Measurements from ENCODE around the gene CACNA1H. TPM values are rescaled to one million over a fixed set of nuclear protein-coding genes. Genes with fewer than 3 reads are reported as not detected.

The CACNA1H gene
- total and polyA plus RNA-seq, 2 donors (not counting 3 experiments of a cell fraction or from before 2014, with no cell fraction given): 0.03 TPM; not detected in 1

- H3K36me3 ChIP-seq (ENCODE audit: control insufficient read depth in 2 of 2, extremely low read depth in 1 of 2, insufficient read depth in 2 of 2, low read length in 2 of 2): no peaks in the 10 kb centered on the region
- no peak overlapping the region for H2AFZ ChIP-seq (ENCODE audit: low read depth, low read length)
- H3K9me1 ChIP-seq (replicated peaks; ENCODE audit: control insufficient read depth, extremely low read depth, insufficient read depth, low read length): no peaks in the 10 kb centered on the region
- no peaks in the 10 kb centered on the region for H3K9me3 ChIP-seq (replicated peaks; ENCODE audit: control insufficient read depth, insufficient read depth, low read length)
- no peaks in the 10 kb centered on the region for H3K27me3 ChIP-seq (ENCODE audit: control insufficient read depth in 2 of 2, insufficient read depth in 2 of 2, low read length in 2 of 2)
- no peak overlapping the region for H3K27ac ChIP-seq (ENCODE audit: insufficient read depth, low read depth, low read length)
- H4K20me1 ChIP-seq (replicated peaks; ENCODE audit: control insufficient read depth, extremely low read depth, insufficient read depth, low read length): no peaks in the 10 kb centered on the region
- intact Hi-C loops (cut with micrococcal nuclease) (no loop called here), dilution Hi-C loops (cut with MboI; ENCODE audit: extremely low pct_ligation_motif_present, low sequenced_read_pairs) (no loop called here)
- TF ChIP-seq MYC (IDR thresholded peaks at IDR 0.05; ENCODE audit: low read depth, low read length) (no peak), JUN (IDR thresholded peaks at IDR 0.05; ENCODE audit: borderline replicate concordance, insufficient read depth, insufficient read length, low read depth) (no peak), MAX (IDR thresholded peaks at IDR 0.05; ENCODE audit: insufficient read depth, insufficient read length) (no peak)
- no peak for DNase-seq (ENCODE audit: low read depth, low spot score)
- BruUV-seq (replicated peaks): no TSS peak
- no peaks in the 10 kb centered on the region for H3K4me1 ChIP-seq (ENCODE audit: control insufficient read depth, extremely low read depth, insufficient read depth, low read length)
- POLR2A ChIA-PET: no interaction called here
- H3K79me2 ChIP-seq (ENCODE audit: control insufficient read depth, insufficient read depth, low read length): no peaks in the 10 kb centered on the region
- H3K4me3 ChIP-seq (replicated peaks in 1 of 3; ENCODE audit: insufficient read depth in 1 of 3, low read depth in 1 of 3, low read length in 3 of 3): no peak overlapping the region
- H3K4me2 ChIP-seq (ENCODE audit: insufficient read depth, low read length): no peak overlapping the region
- FAIRE-seq: no peak
- CTCF ChIA-PET: interaction anchor here (1.0 kb wide), 1 partner anchor 71 kb away, joined by 3 read pairs; no protein-coding TSS in a partner anchor
- H3K9ac ChIP-seq (replicated peaks; ENCODE audit: extremely low read depth, insufficient read depth, low read length): no peak overlapping the region
Measured at GRCh38 chr16:1127971-1128715, 24.8 kb upstream of the CACNA1H start.

- no peaks in the 10 kb centered on the region for H3K9me3 ChIP-seq (replicated peaks; ENCODE audit: control insufficient read depth, insufficient read depth, low read length)
- H3K9ac ChIP-seq (replicated peaks; ENCODE audit: extremely low read depth, insufficient read depth, low read length): no peak overlapping the region
- H3K4me2 ChIP-seq (ENCODE audit: insufficient read depth, low read length): no peak overlapping the region
- no peaks in the 10 kb centered on the region for H4K20me1 ChIP-seq (replicated peaks; ENCODE audit: control insufficient read depth, extremely low read depth, insufficient read depth, low read length)
- H3K4me3 ChIP-seq (replicated peaks in 1 of 3; ENCODE audit: insufficient read depth in 1 of 3, low read depth in 1 of 3, low read length in 3 of 3): no peak overlapping the region
- H3K36me3 ChIP-seq (ENCODE audit: control insufficient read depth in 2 of 2, extremely low read depth in 1 of 2, insufficient read depth in 2 of 2, low read length in 2 of 2): no peaks in the 10 kb centered on the region
- FAIRE-seq (no peak), DNase-seq (ENCODE audit: low read depth, low spot score) (no peak)
- no peak overlapping the region for H3K27ac ChIP-seq (ENCODE audit: insufficient read depth, low read depth, low read length)
- H3K4me1 ChIP-seq (ENCODE audit: control insufficient read depth, extremely low read depth, insufficient read depth, low read length): no peaks in the 10 kb centered on the region
- ChIA-PET POLR2A (no interaction called here), CTCF (no interaction called here)
- no peaks in the 10 kb centered on the region for H3K9me1 ChIP-seq (replicated peaks; ENCODE audit: control insufficient read depth, extremely low read depth, insufficient read depth, low read length)
- intact Hi-C loops (cut with micrococcal nuclease) (no loop called here), dilution Hi-C loops (cut with MboI; ENCODE audit: extremely low pct_ligation_motif_present, low sequenced_read_pairs) (no loop called here)
- no peak for TF ChIP-seq MAX (IDR thresholded peaks at IDR 0.05; ENCODE audit: insufficient read depth, insufficient read length)
- TF ChIP-seq MYC (IDR thresholded peaks at IDR 0.05; ENCODE audit: low read depth, low read length): no peak
- TF ChIP-seq POLR2A (IDR thresholded peaks at IDR 0.05; ENCODE audit: low read depth, low read length): no peak
- no peak for TF ChIP-seq CTCF (IDR thresholded peaks at IDR 0.05; ENCODE audit: extremely low read depth in 1 of 2, insufficient read depth in 1 of 2, low read depth in 1 of 2, low read length in 2 of 2)
- no peak for TF ChIP-seq EZH2 (IDR thresholded peaks at IDR 0.05; ENCODE audit: borderline replicate concordance, low read depth, low read length, severe bottlenecking)
- no peak for TF ChIP-seq FOS (IDR thresholded peaks at IDR 0.05; ENCODE audit: borderline replicate concordance, insufficient read depth, low read length)
- no peak for TF ChIP-seq POLR2AphosphoS5 (IDR thresholded peaks at IDR 0.05; ENCODE audit: insufficient read depth, low read depth, low read length)
- no peak for TF ChIP-seq JUN (IDR thresholded peaks at IDR 0.05; ENCODE audit: borderline replicate concordance, insufficient read depth, insufficient read length, low read depth)
- no peak for TF ChIP-seq GATA2 (IDR thresholded peaks at IDR 0.05; ENCODE audit: insufficient read depth, insufficient read length, low read depth, low read length)
- H3K27me3 ChIP-seq (ENCODE audit: control insufficient read depth in 2 of 2, insufficient read depth in 2 of 2, low read length in 2 of 2): no peaks in the 10 kb centered on the region
- no peak overlapping the region for H2AFZ ChIP-seq (ENCODE audit: low read depth, low read length)
- no peaks in the 10 kb centered on the region for H3K79me2 ChIP-seq (ENCODE audit: control insufficient read depth, insufficient read depth, low read length)
- BruUV-seq (replicated peaks): no TSS peak
Measured at GRCh38 chr16:1129106-1129960, 23.6 kb upstream of the CACNA1H start.

All from endothelial cell of umbilical vein (primary cell).